ENCODE data around the gene XAB2.

DNA sequence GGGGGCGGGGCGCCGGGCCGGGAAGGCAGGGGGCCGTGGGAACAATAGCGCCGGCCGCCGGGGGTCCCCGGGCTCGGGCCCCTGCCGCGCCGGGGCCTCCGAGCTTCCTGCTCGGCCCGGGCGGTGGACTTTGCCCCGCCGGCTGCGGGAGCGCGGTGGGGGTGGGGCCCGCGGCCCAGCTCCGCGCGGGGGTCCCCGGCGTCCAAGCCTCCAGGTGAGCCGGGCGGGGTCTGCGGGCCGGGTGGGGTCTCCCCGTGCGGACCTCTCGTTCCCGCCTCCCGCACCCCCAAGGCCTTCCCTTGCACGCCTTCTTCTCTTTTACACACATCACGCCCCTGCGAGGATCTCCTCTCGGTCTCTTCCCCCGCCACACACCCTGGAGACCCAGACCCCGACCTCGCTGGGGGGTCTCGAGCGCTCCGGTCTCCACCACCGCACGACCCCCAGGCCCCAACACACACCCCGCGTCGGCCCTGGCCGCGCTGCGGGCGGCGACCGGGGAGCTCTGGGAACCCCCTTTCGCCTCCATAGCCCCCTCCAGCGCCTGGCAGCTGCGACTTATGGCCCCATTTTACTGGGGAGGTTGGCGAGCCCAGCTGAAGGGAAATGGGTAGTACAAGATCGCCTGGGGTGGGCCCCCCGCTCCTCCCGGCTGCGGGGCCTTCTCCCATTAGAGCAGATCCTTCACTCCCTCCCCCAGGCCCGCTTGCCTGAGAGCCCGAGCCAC is 33.0 kb downstream of the XAB2 start:
- TF ChIP-seq CTCF (IDR thresholded peaks at IDR 0.05) (no peak), EZH2 (IDR thresholded peaks at IDR 0.05; ENCODE audit: borderline replicate concordance, insufficient read depth, low read depth, low read length, poor library complexity, severe bottlenecking) (no peak)

All from B cell (primary cell).